Stomach smooth muscle (tissue), 2 donors: ENCODE measurements around the gene SLC10A7.

Source experiments
- H3K27ac ChIP-seq: one replicate; pipeline ENCODE4 v1.7.0; 2013; ENCODE audit warnings: mild to moderate bottlenecking, low read length, inconsistent platforms
- H3K27me3 ChIP-seq, 2 donors: one replicate each; pipeline ENCODE4 v1.7.0; 2013; ENCODE audit warnings: low read length in 2 of 2; ENCODE audit not compliant: insufficient read depth in 2 of 2, control insufficient read depth in 1 of 2
- H3K36me3 ChIP-seq, 2 donors: one replicate each; pipeline ENCODE4 v1.7.0; 2013; ENCODE audit warnings: low read length in 2 of 2; ENCODE audit not compliant: control insufficient read depth in 2 of 2, insufficient read depth in 2 of 2
- H3K4me1 ChIP-seq: one replicate; pipeline ENCODE4 v1.7.0; 2013; ENCODE audit warnings: low read length; ENCODE audit not compliant: control insufficient read depth, insufficient read depth
- H3K4me3 ChIP-seq, 2 donors: one replicate each; pipeline ENCODE4 v1.7.0; 2013; ENCODE audit warnings: low read length in 2 of 2
- H3K9ac ChIP-seq, 2 donors: one replicate each; pipeline ENCODE4 v1.7.0; 2013; ENCODE audit warnings: low read length in 2 of 2, mild to moderate bottlenecking in 1 of 2
- H3K9me3 ChIP-seq, 2 donors: one replicate each; pipeline ENCODE4 v1.7.0; 2013; ENCODE audit warnings: low read length in 2 of 2; ENCODE audit not compliant: control insufficient read depth in 2 of 2
- donor health status: healthy.
- donor health status: Pancreatic carcinoma.

SLC10A7 gene

DNA sequence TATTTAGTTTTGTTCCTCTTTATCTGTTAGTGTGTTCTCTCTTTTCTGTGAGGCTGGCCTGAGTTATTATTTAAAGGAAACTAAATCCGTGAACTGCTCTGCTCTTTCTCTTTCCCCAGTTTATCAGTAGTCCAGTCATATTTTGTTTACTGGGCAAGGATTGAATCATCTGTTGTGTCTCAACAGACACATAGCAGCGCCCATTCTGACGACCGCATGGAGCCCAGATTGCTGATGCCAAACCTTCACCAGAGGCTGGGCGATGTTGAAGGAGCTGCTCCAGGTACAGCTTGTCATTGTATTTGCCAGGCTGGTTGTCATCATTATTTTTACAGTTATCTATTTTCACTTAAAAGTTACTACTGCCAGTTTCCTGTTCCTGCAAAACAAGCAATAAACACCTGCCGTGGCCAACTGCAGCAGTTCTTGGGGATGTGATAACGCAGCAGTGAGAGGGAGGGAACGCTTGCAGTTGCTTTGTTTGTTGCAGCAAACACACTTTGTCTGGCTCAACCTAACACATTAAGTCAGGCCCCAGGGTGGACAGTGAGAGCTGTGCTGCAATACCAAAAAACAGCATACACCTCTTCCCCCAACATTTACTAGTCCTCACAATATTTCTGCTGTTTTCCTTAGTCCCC, 297.3 kb downstream of the SLC10A7 start:
- Histone ChIP-seq H3K36me3 (no peaks in the 10 kb centered on the region), H3K27ac (no peak overlapping the region), H3K9me3 (no peaks in the 10 kb centered on the region), H3K27me3 (no peaks in the 10 kb centered on the region), H3K4me1 (no peaks in the 10 kb centered on the region), H3K9ac (no peak overlapping the region), H3K4me3 (no peak overlapping the region)

DNA sequence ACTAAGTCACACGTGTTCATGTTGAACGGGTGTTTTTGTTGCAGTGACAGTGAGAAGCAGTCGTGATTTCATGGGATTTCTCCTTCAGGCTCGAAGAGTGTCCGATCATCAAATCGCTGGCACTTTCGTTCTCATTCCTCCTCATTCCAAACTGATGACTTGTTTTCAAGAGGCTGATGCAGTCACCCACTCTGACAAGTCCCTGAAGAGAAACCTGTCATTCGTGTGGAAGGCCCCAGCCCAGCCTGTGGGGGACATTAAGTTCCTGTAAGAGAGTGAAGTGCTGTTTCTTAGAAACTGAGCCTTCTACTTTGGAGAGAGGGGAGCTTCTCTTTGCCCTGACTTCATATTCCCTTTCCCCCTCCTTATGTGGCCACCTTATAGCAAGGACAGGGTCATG, 299.4 kb downstream of the SLC10A7 start:
- Histone ChIP-seq H3K9me3 (no peaks in the 10 kb centered on the region), H3K9ac (no peak overlapping the region), H3K36me3 (no peaks in the 10 kb centered on the region), H3K27ac (no peak overlapping the region), H3K4me3 (no peak overlapping the region), H3K27me3 (no peaks in the 10 kb centered on the region), H3K4me1 (no peaks in the 10 kb centered on the region)

DNA sequence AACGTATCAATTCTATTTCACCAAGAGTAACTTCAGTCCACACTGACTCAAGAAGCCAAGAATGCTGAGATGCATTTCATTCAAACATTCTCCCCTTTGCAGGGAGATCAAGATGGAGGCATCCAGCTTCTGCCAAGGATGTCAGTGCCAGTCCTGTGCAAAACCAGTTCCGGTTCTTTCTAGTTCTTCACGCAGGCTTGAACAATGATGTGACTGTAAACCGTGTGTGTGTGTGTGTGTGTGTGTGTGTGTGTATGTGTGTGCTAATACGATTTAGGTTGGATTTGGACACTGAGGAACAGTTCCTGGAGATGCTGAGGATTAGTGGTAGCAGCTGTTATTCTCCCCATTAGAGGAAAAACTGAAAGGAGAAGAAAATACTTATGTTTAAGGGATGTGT, 307.5 kb downstream of the SLC10A7 start, which contains the start of gene REELD1:
Gene REELD1 (plus strand): TSS at position 301 of the 400 bp plus-strand sequence. CDS start 2,415 bp downstream, outside the sequence.
- Histone ChIP-seq H3K9ac (no peak within 1 kb of the TSS), H3K4me1 (no peaks in the 10 kb centered on the region), H3K27ac (no peak within 1 kb of the TSS), H3K4me3 (no peak within 1 kb of the TSS), H3K27me3 (no peaks in the 10 kb centered on the region), H3K36me3 (no peaks in the 10 kb centered on the region), H3K9me3 (no peaks in the 10 kb centered on the region)

DNA sequence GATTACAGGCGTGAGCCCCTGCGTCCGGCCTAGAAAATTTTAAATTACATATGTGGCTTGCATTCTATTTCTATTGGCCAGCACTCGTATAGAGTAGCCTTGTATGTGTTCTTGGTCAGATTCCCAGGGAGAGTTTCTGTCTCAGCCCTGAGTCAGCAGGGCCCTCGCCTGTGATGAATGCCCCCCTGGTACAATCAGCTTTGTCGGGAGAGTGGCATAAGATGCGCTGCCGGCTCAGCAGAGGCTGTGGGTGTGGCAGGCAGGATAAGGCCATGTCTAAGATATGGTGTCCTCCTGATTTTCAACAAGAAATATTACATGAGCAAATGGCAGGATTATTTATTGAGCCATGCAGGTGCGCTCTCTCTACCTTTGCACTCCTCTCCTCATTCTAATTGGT, 309.0 kb downstream of the SLC10A7 start:
- Histone ChIP-seq H3K9ac (no peak overlapping the region), H3K27ac (no peak overlapping the region)

DNA sequence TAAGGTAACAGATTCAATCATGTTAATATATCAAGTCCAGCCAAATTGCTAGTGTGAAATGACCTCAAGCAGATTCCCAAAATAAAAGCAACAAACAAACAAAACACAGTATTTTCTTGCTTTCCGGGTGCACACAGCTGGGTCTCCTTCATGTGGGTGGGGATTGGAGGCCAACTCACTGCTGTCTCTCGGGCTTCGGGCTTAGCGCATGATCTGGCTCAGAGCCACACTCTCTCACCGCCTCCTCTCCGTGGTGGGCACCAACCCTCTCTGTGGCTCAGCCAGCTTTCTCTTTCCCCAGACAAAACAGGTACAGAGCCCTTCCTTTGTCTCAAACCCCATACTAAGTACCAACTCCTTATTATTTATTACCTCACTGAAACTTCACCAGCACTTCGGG, 310.3 kb downstream of the SLC10A7 start:
- Histone ChIP-seq H3K27ac (no peak overlapping the region), H3K27me3 (no peaks in the 10 kb centered on the region), H3K9ac (no peak overlapping the region), H3K9me3 (no peaks in the 10 kb centered on the region), H3K4me3 (no peak overlapping the region), H3K36me3 (no peaks in the 10 kb centered on the region), H3K4me1 (no peaks in the 10 kb centered on the region)

More for the DNA sequence above, 309.0 kb downstream of the SLC10A7 start:
- Histone ChIP-seq H3K9me3 (no peaks in the 10 kb centered on the region), H3K27me3 (no peaks in the 10 kb centered on the region), H3K4me1 (no peaks in the 10 kb centered on the region), H3K4me3 (no peak overlapping the region), H3K36me3 (no peaks in the 10 kb centered on the region)

DNA sequence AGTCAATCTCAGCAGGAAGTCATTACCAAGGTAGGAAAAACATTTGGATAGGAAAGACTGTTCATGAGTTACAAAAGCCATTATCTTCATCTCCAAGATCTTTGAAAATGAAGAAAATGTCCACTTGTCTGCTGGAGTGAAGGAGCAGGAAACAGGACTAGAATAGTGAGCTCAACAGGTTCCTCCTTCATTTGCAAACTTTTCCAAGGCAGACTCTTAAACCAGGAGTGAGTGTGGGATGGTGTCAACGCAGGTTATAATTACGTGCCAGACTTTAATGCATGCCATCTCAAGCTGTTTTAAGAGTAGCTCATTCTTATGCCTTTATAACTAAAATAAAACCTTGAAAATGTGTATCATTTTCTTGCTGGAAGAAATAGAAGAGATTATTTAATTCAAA, 310.9 kb downstream of the SLC10A7 start:
- Histone ChIP-seq H3K4me1 (no peaks in the 10 kb centered on the region), H3K4me3 (no peak overlapping the region), H3K36me3 (no peaks in the 10 kb centered on the region), H3K9me3 (no peaks in the 10 kb centered on the region), H3K9ac (no peak overlapping the region), H3K27me3 (no peaks in the 10 kb centered on the region), H3K27ac (no peak overlapping the region)

DNA sequence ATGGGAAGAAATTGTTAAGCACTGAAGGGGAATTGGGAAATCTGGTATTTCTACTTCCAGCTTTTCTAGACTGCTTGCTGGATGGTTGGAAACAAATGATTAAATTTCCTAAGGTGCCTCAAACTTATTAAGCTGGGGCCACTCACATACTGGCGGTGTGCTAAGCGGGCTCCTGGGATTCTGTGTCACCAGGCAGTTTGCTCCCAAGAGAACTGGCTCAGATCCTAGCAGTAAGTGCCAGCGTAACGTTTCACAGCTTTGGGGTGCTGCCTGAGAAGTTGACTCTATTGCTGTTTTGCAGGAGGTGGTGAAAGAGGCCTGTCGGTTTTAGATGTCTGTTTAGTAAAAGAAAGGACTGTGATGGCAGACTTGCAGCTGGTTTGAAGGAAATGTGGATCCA, 314.3 kb downstream of the SLC10A7 start:
- H3K4me1 ChIP-seq = no peaks in the 10 kb centered on the region
- H3K36me3 ChIP-seq = peaks cover 0 to 2% of the 10 kb centered on the region in 2 donors
- no peaks in the 10 kb centered on the region for H3K9me3 ChIP-seq
- H3K9ac ChIP-seq = no peak overlapping the region
- H3K27me3 ChIP-seq = no peaks in the 10 kb centered on the region
- no peak overlapping the region for H3K27ac ChIP-seq
- no peak overlapping the region for H3K4me3 ChIP-seq
